ENCODE measurements around the gene RAD54L. TPM values are rescaled to one million over a fixed set of nuclear protein-coding genes. Genes with fewer than 3 reads are reported as not detected.

RAD54L gene
- total RNA-seq (2022; extraction: Qiagen RNA extraction; ENCODE audit: low read depth), result 9.5 to 12.4 TPM (median 10.4 TPM) in 5 replicates

GRCh38 chr1:46247436-46248121, at the start of gene RAD54L:
TSS of gene RAD54L (plus strand) at chr1:46247763. CDS start at chr1:46248406, 643 bp downstream.

GRCh38 chr1:46197964-46198811, 49.4 kb upstream of the RAD54L start, which contains the start of gene POMGNT1:
TSS of gene POMGNT1 (minus strand) at chr1:46198434. CDS start at chr1:46197821, 613 bp downstream.

GRCh38 chr1:46303038-46303871, 55.7 kb downstream of the RAD54L start, which contains the start of the genes LRRC41 and UQCRH:
TSS of gene LRRC41 (minus strand) at chr1:46303616. CDS start at chr1:46303322, 294 bp downstream.
TSS of gene UQCRH (plus strand) at chr1:46303698. CDS start at chr1:46303767, 69 bp downstream.

Other genes with a start within 250 kb of the RAD54L start
- 1.0 to 1.3 TPM (median 1.1 TPM) in 5 replicates for gene PIK3R3, start 115.1 kb upstream of the RAD54L start, total RNA-seq (2022; extraction: Qiagen RNA extraction; ENCODE audit: low read depth)
- gene TSPAN1, start 72.7 kb upstream of the RAD54L start, total RNA-seq (2022; extraction: Qiagen RNA extraction; ENCODE audit: low read depth), result 1.8 to 4.9 TPM (median 2.2 TPM) in 5 replicates
- gene P3R3URF, start 71.3 kb upstream of the RAD54L start, total RNA-seq (2022; extraction: Qiagen RNA extraction; ENCODE audit: low read depth), result not detected in 5 replicates
- 34.3 to 49.7 TPM (median 48.4 TPM) in 5 replicates for gene POMGNT1, start 49.3 kb upstream of the RAD54L start, total RNA-seq (2022; extraction: Qiagen RNA extraction; ENCODE audit: low read depth)
- not detected in 5 replicates for gene LURAP1, start 44.4 kb upstream of the RAD54L start, total RNA-seq (2022; extraction: Qiagen RNA extraction; ENCODE audit: low read depth)
- gene LRRC41, start 55.9 kb downstream of the RAD54L start, total RNA-seq (2022; extraction: Qiagen RNA extraction; ENCODE audit: low read depth), result 36.0 to 44.4 TPM (median 42.6 TPM) in 5 replicates
- 395 to 538 TPM (median 411 TPM) in 5 replicates for gene UQCRH, start 55.9 kb downstream of the RAD54L start, total RNA-seq (2022; extraction: Qiagen RNA extraction; ENCODE audit: low read depth)
- gene NSUN4, start 93.0 kb downstream of the RAD54L start, total RNA-seq (2022; extraction: Qiagen RNA extraction; ENCODE audit: low read depth), result 12.4 to 13.6 TPM (median 12.9 TPM) in 5 replicates
- 0.54 to 0.72 TPM (median 0.56 TPM) in 5 replicates for gene FAAH, start 146.6 kb downstream of the RAD54L start, total RNA-seq (2022; extraction: Qiagen RNA extraction; ENCODE audit: low read depth)
- gene DMBX1, start 242.1 kb downstream of the RAD54L start, total RNA-seq (2022; extraction: Qiagen RNA extraction; ENCODE audit: low read depth), result 0.70 to 1.2 TPM (median 1.1 TPM) in 5 replicates